B cell (primary cell): ENCODE measurements around the gene CTIF.

Experiments used
- EZH2 ChIP-seq: IDR thresholded peaks from 2 replicates; pipeline ENCODE4 v1.6.1; 2012; ENCODE audit warnings: borderline replicate concordance, low read depth, mild to moderate bottlenecking, moderate library complexity, low read length; ENCODE audit not compliant: insufficient read depth, poor library complexity, severe bottlenecking
- TF ChIP-seq, protein P1 (sequence below): fragments of 200-600 bp; IDR thresholded peaks from one replicate; pipeline ENCODE4 v1.8.0; 2022; ENCODE audit warnings: antibody characterized with exemption, mild to moderate bottlenecking

DNA sequence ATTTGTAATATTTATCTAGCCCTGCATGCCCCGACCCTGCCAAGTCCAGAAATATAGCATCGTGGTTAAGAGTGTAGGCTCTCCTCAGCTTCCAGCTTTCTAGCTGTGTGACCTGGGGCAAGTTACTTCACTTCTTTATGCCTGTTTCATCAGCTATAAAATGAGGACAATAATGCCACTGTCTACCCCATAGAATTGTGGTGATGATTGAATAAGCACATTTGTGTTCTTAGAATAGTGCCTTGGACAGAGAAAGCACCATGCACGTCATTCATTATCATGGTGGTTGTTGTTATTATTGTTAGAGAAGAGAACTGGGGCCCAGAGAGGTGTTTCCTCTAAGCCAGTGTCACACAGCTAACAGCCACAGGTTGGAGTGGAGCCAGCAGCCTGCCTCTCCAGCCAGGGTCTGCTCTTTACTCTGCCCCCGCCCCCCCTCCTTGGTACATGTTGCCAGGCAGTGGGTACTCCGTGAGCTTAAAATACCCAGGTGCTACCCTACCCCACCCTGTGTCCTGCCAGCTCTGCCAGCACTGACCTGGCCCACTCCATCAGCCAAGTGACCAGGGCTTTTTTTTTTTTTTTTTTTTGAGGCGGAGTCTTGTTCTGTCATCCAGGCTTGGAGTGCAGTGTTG is 202.1 kb downstream of the CTIF start:
- TF ChIP-seq EZH2 = no peak
- TF ChIP-seq, protein P1, sequence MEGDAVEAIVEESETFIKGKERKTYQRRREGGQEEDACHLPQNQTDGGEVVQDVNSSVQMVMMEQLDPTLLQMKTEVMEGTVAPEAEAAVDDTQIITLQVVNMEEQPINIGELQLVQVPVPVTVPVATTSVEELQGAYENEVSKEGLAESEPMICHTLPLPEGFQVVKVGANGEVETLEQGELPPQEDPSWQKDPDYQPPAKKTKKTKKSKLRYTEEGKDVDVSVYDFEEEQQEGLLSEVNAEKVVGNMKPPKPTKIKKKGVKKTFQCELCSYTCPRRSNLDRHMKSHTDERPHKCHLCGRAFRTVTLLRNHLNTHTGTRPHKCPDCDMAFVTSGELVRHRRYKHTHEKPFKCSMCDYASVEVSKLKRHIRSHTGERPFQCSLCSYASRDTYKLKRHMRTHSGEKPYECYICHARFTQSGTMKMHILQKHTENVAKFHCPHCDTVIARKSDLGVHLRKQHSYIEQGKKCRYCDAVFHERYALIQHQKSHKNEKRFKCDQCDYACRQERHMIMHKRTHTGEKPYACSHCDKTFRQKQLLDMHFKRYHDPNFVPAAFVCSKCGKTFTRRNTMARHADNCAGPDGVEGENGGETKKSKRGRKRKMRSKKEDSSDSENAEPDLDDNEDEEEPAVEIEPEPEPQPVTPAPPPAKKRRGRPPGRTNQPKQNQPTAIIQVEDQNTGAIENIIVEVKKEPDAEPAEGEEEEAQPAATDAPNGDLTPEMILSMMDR = no peak
